ENCODE data around the gene HPCAL4.

Gene HPCAL4

DNA sequence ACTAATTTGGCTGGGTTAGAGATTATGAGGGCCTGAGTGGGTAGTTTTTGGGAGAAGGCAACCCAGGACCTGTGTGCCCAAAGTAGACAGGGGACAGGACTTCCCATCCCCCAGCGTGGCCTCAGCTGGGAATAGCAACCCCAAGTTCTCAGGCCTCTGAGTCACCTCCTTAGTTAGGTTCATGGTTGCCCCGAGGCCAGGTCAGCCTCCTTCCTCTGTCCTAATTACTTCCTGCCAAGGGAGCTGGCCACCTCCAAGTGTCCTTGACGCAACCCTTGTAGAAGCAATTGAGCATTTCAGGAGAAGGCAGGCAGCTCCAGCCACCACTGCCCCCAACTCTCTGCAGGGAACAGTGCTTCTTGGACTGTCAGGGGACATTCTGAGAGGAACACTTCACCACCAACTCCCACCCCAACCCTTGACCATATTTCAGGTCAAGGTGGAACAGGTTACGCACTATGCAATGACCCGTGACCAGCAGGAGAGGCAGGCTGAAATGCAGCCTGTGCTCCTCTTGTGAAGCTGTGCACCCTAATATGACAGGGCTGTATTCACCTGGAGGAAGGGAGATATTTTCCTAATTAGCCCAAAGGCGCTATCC lies 14.2 kb downstream of the HPCAL4 start:
- no peak for DNase-seq (ENCODE audit: low spot score)

DNA sequence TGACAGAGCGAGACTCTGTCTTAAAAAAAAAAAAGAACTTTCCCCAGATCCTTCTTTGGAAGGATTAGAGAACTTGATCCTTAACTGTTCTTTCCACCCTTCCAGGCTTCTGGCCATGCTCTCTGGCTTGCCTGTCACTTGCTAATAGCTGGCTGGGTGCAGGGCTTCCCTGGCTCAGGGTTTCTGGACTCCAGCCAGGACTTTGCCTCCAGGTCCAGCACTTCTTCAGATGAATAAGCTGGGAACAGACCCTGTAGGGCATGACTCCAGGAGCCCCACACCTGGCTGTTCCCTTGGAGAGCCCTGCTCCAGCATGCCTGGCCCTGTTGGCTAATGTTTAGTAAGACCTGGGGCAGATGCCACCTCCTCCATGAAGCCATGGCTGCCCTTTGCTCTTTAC lies 16.0 kb downstream of the HPCAL4 start:
- DNase-seq (ENCODE audit: low spot score) = no peak

DNA sequence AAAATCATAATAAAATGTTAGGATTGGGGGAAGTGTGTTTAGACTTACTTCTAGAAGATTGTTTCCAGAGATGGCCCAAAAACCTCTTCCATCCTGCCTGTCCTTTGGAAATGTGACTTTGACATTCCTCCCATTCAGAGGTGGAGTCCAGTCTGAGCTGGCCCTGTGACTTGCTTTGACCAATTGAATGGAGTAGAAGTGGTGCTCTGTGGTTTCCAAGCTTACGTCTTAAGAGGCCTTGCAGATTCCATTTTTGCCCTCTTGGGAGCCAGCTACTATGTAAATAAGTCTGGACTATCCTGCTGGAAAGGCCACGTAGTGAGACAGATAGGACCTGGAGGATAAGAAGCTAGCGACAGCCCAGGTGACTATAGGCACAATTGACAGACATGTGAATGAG lies 18.0 kb downstream of the HPCAL4 start:
- DNase-seq (ENCODE audit: low spot score) = no peak

DNA sequence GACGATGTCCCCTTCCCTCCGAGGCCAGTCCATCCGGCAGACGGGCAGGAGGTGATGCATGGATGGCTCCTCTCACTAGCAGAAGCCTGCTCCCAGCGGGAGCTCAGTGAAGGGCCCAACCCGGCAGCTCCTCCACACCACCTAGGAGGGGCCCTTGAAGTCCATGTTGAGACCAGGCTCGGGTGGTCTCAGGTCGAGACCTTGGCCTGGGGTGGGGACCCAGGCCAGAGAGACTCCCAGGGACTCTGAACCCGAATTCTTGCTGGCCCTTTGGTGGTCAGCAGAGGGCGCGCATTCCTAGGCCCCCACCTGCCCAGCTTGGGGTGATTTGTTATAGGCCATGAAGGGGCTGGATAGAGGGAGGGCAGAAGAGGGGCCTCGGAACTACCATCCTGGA lies 18.7 kb downstream of the HPCAL4 start:
- no peak for DNase-seq (ENCODE audit: low spot score)

DNA sequence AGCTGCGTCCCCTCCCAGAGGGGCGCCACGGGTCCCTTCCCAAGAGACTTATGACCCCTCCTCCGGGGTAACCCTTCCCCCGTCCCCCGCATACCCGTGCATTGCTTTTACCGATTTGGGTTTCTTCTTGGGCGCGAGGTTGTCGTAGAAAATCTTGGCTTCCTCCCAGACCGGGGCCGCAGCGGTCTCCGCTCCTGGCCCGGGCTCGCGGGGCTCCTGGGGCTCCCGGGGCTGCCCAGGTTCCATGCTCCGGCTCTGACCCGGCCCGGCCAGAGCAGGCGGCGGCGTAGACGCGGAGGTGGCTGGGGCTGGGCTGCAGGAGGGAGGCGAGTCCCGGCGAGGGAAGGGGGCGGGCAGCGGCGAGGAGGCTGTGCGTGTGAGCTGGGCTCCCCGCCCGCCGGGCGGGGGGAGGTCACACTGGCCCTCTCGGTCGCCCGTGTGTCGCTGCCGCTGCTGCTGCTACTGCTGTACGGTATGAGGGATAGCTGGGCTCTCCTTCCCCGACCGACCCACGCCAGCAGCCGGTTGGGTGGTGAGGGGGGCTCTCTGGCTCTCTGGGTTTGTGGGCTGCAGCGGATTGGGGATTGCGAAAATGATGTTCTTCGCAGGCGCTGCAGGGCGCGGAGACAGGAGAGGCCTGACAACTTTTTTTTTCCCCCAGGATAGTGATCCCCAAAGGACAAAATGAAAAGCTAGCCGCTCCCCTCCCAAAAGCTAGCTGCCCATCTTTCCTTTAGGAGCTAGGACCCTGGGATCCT lies 19.3 kb downstream of the HPCAL4 start, which contains the start of gene NT5C1A:
TSS of gene NT5C1A (minus strand) at position 315 of the 758 bp plus-strand sequence. CDS start at position 246, 69 bp downstream.
- no peak for DNase-seq (ENCODE audit: low spot score)

DNA sequence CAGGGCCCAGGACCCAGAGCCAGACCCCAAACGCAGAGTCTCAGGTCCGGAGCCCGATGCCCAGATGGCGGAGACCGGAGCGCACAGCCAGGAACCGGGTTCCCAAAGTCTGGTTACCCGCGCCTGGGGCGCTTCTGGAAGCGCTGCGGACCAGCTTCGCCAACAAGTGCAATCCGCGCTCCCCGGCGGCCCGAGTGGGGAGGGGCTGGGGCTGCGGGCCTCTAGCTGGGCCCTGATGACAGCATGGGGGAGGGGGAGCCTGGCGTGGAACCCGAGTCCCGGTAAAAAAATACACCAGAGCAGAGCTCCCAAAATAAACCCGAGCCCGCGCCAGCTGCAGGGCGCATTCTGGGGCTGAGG lies 19.8 kb downstream of the HPCAL4 start:
- DNase-seq (ENCODE audit: low spot score) = no peak

DNA sequence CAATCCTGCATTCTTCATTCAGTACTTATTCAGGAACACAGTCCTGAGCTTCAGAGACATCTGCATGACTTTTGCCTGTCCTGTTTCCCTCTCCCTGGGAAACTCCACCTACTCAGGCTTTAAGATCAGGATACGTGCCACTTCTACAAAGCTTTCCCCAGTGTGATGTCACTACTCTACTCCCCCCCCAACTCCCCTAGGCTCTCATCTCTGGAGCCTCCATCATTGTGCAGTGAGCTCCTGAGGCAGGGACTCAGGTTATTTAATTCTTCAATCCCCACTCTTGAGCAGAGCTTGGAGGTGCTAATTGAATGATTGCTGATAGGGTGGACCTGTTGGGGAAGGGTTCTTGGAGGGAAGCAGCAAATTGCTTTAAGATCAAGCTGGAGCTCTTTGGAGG lies 20.5 kb downstream of the HPCAL4 start:
- no peak for DNase-seq (ENCODE audit: low spot score)

DNA sequence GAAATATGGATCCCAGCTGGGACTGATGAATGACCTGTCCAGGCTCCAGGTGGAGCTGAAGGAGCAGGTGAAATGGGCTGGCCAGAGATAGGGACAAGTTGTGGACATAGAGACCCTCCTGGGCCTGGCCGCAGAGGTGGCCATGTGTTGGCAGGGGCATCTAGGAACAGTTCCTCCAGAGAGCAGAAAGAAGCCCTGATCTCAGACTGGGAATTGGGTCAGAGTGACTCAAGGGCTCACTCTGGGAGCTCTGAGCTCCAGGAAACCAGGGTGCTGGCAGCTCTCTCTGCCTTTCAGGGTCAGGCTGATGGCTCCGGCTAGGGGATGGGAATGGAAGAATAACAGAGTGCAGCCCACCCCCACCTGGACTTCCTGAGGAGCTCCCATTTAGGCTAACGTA lies 22.3 kb downstream of the HPCAL4 start:
- DNase-seq (ENCODE audit: low spot score) = no peak

DNA sequence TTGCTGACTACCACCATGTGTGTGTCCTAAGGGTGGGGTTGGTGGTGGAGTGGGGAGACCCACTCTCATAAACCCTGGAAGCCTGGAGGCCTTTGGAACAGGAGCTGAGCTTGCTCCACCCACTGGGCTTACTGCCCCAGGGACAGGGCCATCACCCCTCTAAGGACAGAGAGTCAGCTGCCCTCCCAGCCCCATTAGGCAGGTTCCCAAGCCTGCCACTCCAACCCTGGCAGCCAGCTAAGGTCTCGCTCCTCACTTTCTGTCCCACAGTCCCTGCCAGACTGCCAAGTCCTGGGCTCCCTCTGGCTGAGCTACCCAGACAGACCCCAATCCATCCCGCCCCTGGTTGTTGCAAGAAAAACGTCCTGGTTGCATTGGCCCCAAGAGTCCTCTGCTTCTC lies 23.1 kb downstream of the HPCAL4 start:
- no peak for DNase-seq (ENCODE audit: low spot score)

DNA sequence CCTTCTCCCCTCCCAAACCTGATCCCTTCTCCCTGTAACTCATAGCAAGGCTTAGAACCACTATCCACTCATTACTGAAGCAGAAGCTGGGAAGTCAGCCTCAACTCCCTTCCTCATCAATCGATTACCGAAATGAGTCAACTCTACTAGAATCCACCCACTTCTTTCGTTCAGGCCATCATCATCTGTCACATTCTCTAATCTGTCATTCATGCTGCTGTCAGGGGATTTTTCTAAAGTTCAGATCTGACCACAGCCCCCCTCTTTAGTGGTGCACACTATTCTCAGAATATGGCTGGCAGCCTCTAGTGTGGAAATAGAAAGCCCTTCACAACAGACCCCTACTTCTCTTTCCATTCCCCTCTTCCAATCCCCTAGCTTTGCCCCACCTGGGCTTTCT lies 24.5 kb downstream of the HPCAL4 start:
- no peak for DNase-seq (ENCODE audit: low spot score)

DNA sequence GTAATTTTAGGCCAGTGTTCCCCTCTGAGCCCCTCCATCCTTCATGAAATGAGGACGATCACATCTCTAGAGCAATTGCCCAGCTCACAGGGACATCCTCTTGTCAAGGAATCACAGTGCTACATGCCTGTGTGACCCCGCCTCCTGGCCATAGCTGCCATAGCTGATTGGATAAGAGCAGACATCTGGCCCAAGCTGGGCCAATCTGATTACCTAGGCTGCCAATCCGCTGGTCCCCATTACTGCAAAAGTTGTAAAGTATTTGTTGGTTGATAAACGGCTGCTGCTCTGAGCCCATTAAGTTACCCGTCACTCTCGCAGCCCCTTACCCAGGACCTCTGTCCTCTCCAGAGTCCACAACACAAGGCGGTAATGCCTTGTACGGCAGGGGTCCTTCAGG lies 27.7 kb downstream of the HPCAL4 start:
- no peak for DNase-seq (ENCODE audit: low spot score)

DNA sequence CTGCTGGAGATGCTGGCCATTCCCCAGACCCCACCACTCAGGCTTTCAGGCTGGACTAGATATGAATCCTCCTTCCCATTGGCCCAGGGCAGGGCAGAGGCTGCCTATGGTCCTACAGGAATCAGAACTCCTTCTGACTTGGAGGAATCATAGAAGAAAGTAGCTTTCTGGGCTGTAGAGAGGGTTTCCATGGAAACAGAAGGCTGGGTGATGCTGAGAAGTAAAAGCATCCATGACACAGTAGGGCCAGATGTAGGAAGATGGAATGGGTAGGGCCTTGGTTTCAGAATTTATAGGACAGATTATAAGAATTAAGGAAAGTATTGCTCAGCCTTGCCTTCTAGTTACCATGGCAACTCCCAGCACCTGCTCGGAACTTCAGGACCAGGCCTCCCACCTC lies 28.4 kb downstream of the HPCAL4 start:
- DNase-seq (ENCODE audit: low spot score) = no peak

DNA sequence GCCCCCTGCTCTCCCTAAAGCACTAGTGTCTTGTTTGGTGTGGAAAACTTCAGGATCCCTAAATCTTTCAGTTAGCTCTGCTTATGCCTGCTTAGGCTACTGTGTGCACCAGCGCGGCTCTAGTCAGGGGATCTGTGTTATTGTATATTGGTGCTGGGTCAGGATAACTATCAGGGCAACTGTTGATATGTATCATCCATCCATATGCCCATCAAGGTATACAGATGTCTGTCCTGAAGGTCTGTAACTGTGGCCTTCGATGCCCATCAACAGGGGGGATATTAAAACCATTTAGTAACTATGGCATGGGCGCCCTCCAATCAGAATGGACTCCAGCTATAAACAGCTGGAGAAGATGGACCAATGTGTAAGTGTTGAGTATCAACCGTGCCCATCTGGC lies 31.7 kb downstream of the HPCAL4 start:
- no peak for DNase-seq (ENCODE audit: low spot score)

DNA sequence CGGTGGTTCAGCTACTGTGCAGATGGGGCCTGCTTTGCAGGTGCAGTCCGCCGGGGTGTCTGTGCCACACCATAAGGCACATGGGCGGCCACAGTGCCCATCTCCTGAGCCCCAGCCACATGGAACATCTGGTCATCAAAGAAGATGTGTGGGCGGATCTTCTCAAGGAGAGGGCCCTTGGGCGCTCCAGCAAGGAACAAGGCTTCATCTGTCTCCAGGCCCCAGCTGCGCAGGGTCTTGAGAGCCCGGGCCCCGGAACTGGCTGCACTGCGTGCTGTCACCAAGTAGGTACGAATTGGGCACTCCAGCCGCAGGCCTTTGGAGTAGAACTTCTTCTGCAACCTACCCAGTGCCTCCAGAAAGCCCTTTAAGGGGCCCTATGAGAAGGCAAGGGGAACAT lies 32.1 kb downstream of the HPCAL4 start:
- no peak for DNase-seq (ENCODE audit: low spot score)

DNA sequence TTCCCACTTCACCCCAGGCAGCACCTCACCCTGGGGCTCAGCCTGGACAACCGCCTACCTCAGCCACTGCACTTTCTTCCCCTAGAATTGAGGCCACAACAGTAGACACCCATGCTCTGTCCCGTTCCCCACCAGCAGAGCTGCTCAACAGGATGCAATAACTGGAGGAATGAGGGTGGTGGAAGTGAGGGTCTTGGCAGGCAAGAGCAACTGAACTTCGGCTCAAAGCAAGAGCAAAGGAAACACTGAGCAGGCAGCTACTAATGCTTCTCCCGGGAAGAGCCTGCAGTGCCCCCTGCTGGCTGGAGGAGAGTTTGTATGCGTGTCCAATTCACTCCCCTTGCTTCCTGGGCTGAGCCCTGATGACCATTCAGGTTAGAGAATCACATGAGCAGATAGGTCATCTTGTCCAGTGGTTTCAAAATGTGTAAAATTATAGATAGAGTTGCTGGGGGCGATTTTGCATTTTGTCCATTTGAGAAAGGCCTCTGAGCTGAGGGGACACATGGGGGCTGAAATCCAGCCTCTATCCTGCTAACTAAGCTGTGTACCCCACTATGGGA lies 33.2 kb downstream of the HPCAL4 start:
- no peak for DNase-seq (ENCODE audit: low spot score)

DNA sequence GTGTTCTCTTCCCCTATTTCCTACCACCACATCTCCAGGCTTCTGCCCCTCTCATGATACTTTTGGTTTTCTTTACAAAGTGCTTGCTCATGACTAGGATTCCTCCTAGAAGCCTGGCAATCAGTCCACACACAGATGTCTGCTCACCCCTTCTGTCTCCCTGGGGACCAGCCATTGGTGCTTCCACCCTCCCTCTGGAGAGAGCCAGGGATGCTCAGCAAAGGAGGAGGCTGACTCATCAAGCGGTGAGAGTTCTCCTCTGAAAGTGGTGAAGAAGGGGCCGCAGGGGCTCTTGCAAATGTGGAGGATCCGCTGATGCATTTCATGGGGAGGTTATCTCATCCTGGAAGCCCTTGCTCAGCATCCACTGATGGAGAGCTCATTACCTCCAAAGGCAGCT lies 33.8 kb downstream of the HPCAL4 start:
- DNase-seq (ENCODE audit: low spot score) = no peak

DNA sequence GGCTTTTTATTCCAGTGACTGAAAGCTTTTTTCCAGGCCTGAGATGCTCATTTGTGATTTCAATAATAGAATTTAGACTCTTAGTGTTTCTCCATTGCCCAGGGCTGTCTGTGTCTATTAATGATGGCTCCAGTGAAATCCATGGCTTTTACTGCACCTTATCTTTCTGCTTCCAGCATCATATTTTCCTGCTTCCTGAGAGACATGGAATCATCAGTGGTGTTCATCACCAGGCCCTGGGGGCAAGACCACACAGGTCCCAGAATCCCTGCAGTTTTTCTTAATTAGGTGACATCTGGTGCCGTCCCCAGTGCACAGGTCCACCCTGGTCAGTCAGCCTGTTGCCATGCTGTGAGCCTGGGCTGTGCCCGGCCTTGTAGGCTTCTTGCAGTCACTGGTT lies 34.8 kb downstream of the HPCAL4 start:
- no peak for DNase-seq (ENCODE audit: low spot score)

DNA sequence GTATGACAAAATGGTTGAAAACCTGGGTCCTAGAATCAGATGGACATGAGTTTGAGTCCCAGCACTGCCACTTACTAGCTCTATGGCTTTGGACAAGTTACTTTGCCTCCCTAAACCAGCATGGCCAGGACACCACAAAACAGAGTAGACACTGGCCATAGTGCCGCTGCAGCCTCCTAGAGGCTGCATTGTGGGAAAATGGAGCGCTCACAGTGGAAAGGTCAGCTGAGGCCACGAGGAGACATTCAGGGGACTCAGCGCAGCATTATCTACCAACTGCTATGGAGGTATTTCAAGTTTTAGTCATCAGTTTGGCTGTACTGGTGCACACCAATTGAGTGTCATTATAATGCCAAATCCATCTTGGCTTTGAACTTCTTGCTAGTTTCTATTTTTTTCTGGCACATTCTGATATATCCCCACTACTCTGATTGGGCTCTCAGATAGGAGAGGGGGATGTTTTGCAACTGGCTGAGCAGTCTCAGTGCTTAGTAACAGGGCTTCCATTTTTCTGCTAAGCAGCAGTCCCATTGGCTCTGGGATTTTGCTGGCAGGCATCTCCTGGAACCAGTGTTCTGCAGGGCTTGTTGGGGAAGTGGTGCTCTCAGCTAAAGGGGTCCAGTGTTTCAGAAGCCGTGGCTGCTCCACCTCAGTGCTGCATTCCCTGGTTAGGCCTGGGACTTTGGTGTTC lies 35.5 kb downstream of the HPCAL4 start:
- DNase-seq (ENCODE audit: low spot score) = no peak

DNA sequence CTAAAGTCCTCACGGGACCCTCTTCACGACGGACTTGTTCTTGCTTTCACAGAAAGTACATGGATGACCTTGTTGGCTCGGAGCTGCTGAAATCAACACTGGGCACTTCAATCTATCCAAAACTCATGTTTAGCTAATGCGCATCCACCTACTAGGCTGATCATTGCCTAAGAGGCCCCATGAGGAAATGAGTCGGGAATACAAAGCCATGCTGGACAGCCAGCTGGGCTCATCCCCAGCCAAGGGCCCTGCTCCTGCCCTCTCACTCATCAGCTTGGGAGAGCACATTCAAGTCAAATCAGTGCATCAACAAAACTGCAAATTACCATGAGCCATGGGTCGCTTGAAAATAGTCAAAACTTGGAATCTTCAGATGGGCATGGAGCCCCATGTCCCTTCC lies 36.9 kb downstream of the HPCAL4 start:
- no peak for DNase-seq (ENCODE audit: low spot score)

DNA sequence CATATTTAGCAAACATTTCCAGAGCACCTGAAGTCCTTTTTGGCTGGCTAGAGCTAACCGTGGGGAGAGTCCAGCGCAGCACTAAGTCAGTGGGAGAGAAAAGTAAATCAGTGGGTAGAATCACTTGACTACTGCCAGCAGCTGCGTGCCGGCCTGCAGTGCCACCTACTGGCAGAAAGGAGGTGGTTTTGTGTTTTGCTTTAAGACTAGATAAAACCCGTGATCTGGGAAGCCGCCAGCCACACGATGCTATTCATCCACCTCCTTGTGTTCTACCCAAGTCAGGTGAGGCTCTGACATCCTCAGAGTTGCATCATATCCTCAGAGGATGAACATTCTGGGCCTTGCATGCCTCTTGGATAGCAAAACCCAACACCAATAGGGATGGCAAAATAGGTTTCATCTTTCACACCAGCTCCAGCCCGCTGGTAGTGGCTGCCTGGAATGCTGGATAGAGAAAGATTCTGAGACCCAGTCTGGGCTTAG lies 37.6 kb downstream of the HPCAL4 start:
- DNase-seq (ENCODE audit: low spot score) = peak; percentile 79

DNA sequence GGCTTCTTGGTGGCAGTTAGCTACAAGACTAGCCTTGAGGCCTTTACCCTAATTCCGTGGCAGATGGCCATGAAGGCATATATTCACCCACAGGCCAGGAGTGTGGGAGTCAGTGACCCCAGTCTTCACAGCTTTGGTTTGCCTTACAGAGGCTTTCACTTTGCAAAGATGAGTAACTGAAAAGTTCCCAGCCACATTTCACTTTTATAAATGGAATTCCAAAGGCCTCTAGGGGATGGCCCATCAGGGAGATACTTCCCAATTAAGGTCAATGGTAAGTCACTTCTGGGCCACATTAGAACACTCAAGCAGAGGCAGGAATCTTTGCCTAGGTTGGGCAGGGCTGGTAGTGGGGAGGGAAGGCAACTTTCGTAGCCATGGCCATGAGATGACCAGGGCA lies 38.7 kb downstream of the HPCAL4 start:
- DNase-seq (ENCODE audit: low spot score) = no peak

DNA sequence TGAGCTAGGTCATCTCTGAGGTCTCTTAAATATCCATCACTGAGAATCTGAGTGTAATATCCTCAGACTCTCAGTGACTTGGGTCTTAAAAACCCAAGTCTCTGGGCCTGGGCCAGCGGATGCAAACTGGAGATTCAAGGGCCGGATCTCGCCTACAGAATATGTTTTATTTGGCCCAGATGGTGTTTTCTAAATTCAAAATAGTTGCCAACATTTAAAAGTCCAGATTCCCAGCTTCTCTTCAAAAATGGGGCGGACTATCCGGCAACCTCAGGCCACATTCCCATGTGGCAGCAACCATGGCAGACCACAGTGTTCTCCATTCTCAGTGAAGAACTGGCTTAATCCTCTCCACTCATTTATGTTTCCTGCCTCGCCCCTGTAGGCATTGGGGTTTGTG lies 39.1 kb downstream of the HPCAL4 start:
- no peak for DNase-seq (ENCODE audit: low spot score)

DNA sequence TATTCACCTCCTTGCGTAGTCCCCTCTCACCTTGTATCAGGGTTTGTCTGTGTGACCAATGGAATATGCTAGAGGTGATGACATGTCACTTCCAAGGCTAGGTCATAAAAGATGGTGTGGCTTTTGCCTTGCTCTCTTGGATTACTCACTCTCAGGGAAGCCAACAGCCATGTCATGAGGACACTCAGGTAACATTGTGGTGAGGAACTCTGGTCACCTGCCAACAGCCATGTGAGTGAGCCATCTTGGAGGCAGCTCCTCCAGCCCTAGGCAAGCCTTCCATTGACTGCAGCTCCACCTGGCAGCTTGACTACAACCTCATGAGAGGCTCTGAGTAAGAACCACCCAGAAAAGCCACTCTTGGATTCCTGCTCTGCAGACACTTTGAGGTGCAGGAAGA lies 40.8 kb downstream of the HPCAL4 start:
- DNase-seq (ENCODE audit: low spot score) = no peak

Data from putamen (tissue), 1 donor.